HG03039 (cell line): Measurements from ENCODE around the gene PRKCA.
"Not testable (repeated sequence)": the region's sequence is repeated elsewhere in the genome, so short reads cannot be mapped to it uniquely, and the experiment has no call there.

Source experiments
- ATAC-seq: cut with Tn5 transposase; IDR thresholded peaks from one replicate; pipeline ENCODE4 v1.9.1; 2021; ENCODE audit warnings: mild to moderate bottlenecking, moderate library complexity; ENCODE audit not compliant: unreplicated experiment

Gene PRKCA

DNA sequence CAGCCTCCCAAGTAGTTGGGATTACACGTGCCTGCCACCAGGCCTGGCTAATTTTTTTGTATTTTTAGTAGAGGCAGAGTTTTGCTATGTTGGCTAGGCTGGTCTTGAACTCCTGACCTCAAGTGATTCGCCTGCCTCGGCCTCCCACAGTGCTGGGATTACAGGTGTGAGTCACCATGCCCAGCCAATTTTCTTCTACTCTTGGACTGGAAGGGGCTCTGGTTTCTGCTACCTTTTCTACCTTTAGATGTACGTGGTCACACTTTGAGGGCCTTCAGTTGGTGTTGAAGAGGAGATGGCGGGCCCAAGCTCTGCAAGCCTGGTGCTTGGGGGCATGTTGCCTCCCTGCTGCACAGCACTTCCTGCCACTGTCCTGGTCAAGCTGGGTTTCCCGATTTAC, 173.6 kb downstream of the PRKCA start:
- no peak for ATAC-seq

DNA sequence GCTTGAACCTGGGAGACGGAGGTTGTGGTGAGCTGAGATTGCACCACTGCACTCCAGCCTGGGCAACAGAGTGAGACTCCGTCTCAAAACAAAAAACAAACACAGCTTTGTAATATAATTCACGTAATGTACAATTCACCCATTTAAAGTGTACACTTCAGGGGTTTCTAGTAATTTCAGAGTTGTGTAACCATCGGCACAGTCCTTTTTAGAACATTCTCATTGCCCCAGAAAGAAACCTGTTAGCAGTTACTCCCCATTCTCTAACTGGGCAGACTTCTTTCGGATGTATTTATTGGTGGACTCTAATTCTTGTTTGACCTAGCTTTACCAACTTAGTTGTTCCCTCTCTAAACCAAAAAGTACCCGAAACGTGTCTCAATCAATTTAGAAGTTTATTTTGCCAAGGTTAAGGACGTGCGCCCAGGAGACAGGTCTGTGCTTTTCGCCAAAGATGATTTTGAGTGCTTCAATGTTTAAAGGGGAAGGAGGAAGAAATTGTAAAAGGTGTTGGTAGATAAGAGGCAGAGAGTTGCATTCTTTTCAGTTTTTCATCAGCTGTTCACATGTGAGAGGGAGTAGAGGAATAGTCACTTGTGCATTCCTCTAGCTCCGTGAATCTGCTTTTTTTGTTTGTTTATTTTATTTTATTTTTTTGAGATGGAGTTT, 175.3 kb downstream of the PRKCA start:
- ATAC-seq: no peak

DNA sequence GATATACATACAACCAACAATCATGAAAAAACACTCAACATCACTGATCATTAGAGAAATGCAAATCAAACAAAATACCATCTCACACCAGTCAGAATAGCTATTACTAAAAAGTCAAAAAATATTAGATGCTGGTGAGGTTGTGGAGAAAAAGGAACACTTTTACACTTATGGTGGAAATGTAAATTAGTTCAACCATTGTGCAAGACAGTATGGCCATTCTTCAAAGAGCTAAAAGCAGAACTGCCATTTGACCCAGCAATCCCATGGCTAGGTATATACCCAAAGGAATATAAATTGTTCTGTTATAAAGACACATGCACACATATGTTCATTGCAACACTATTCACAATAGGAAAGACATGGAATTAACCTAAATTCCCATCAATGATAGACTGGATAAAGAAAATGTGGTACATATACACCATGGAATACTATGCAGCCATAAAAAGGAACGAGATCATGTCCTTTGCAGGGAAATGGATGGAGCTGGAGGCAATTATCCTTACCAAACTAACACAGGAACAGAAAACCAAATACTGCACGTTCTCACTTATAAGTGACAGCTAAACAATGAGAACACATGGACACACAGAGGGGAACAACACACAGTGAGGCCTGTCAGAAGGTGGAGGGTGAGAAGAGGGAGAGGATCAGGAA, 176.9 kb downstream of the PRKCA start:
- ATAC-seq: not testable (repeated sequence)

DNA sequence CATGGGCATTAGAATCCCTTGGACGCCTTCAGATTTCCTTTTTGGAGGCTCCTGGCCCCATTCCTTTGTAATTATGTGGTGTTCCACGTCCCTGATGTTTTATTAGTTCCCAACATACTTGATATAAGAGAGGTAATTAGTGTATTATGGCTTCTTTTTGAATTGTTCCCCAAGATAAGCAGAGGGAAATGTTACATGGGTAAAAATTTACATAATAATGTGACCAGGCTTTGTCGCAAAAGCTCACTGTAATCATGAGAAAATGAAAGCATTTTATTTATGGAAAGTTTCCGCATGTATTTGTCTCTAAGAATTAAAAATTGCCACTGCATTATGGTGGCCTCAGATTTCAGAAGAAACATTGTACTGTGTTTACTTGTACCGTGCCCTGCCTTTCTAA, 177.8 kb downstream of the PRKCA start:
- ATAC-seq: no peak

DNA sequence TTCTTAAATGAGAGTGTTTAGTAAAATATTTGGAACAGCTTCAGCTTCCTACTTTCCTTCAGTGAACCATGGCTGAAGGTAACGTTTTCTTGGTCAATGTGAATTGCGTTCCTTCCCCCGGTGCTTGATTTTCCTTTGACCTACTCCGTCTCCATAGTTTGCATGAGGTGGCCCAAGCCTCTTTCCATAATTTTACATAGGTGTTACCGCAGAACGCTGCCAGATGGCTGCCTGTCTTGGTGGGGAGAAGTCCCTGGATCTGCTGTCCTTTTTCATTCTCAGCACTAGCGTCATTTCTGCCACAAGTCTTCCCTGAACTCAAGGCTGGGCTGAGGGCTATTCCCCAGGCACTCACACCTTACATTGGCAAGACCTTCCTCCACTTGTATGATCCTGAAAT, 178.4 kb downstream of the PRKCA start:
- no peak for ATAC-seq

DNA sequence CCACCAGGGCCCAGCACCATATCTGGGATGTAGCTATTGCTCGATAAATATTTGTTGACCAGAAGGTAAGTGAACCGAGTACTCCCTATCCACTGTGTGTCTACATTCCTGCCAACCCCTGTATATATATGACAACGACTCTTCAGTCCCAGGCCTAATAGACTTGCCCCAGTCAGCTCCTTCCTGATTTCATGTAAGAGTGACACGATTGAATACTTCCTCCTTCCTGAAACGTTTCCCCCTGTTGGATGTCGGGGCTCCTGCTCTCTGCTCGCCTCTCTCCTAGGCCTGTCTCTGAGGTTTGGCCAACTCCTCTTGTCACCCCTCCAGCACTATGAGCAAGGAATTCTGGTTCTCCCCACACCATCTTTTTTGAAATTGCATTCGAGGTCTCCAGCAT, 178.9 kb downstream of the PRKCA start:
- ATAC-seq: no peak

DNA sequence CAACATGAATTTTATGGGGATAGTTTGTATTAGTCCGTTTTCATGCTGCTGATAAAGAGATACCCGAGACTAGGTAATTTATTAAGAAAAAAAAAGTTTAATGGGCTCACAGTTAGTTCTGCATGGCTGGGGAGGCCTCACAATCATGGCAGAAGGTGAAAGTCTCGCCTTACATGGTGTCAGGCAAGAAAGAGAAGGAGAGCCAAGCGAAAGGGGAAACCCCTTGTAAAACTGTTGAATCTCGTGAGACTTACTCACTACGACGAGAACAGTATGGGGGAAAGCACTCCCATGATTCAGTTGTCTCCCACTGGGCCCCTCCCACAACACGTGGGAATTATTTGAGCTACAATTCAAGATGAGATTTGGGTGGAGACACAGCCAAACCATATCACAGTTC, 181.5 kb downstream of the PRKCA start:
- ATAC-seq: no peak

DNA sequence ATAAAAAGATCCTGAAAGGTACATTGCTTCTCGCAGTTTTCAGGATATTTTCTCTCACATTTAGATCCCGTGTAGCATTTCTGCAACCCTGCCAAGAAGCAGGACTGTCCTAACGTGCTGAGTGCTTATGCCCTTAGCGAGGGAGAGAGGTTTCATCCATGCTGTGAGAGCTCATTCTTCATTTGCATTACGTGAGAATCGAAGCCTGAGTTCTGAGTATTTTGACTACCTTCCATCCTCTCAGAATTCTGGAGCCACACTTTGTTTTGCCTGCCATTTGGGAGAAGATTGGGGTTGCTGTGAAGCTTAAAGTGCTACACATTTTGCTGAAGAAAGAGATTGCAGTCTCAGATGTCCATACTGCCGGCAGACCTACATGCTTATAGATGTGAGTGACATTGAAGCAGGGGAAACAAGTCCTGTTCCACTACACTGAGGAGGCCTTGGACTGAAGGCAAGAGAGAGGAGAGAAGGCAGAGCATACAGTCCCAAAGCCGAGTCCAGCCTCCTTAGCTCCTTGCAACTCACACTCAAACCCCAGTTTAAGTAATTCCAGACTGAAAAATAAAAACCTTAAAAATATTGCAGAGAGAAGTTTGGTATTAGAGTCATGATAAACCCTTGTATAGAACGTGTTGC, 183.0 kb downstream of the PRKCA start:
- no peak for ATAC-seq

DNA sequence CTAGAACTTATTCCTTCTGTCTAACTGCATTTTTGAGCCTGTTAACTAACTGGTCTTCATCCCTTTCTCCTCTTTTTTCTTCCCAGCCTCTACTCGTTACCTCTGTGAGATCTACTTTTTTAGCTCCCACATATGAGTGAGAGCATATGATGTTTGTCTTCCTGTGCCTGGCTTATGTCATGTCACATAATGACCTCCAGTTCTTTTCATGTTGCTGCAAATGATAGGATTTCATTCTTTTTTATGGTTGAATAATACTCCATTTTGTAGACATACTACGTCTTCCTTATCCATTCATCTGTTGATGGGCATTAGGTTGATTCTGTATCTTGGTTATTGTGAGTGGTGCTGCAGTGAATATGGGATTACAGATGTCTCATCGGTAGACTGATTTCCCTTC, 184.7 kb downstream of the PRKCA start:
- ATAC-seq: no peak

DNA sequence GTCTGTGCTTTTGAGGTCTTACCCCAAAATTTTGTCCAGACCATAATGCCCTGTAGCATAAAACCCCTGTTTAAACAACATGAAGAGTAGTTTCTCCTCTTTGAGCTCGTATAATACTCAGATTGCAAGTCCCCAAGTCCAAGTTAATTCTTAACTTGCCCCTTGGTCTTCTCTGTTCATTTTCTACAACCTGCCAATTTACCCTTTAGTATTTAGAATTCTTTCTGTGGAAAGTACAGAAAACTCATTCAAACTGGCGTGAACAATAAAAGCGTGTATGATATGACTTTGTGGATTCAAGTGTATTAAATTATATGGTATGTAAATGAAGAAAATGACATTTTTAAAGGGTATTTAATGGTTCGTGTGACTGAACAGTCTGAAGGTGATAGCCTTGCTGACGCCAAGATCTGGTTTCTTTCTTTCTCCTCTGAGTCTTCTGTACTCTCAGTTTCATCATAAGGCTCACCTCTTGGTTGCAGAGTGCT, 185.6 kb downstream of the PRKCA start:
- no peak for ATAC-seq

DNA sequence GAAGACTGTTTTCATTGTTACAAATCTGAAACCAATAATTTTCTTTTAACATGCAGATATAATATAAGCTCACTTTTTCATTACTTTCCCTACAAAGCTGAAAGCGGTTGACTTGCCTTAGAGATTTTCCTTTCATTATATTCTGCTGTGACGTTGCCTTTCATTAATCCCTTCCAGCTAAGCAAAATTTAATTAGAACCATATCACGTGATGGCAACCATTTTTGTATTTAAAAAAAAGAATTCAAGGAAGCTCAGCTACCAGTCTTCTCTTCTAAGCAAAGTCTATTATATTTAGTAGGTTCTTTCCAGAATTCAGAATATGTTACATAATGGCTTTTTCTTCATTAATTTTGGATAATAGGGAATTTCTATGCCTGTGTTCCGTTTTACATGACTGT, 186.5 kb downstream of the PRKCA start:
- no peak for ATAC-seq

DNA sequence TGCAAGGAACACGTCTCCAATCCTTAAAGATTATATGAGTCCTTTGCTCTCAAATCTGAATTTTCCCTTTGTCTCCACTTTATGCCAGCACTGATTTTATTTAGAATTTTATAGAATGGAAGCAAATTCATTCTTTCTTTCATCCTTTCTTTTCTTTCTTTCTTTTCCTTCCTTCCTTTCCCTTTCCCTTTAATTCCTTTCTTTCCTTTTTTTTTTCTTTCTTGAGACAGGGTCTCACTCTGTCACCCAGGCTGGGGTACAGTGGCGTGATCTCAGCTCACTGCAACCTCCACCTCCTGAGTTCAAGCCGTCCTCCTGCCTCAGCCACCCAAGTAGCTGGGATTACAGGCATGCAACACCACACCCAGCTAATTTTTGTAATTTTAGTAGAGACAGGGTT, 187.2 kb downstream of the PRKCA start:
- ATAC-seq: not testable (repeated sequence)

DNA sequence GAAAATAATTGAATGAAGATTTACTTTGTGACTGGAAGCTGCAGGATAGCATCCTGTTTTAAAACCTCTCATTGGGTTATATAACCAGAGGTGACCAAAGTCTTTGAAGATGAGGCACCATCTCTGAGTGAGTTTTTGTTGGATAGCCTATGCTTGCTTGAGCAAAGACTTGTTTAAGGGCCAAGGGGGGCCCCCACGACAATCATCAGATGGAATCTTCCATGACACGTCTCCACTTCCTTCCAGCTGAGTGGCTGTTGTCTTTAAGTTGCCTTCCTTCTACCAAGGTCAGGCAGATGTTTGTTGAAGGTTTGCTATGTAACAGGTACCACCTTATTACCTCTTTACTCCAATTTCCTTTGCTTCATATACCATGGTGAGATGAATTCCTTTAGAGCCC, 188.8 kb downstream of the PRKCA start:
- ATAC-seq: no peak

DNA sequence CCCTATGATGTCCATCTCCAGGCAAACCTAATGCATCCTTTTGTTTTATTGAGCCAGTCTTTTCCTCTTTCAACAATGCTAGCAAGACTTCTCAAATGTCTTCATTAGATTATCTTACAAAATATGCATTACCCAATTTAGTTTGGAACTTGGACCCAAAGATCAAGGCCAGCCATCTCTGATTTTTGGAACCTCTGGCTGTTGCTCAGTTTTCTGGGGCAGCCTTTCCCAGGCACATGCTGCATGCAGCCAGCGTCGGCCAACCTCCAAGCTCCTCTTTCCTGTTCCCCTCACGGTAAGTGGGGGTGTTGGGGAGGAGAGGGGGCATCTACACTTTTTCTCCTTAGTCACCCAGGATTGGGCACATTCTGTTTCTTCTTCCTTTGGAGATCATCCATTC, 189.3 kb downstream of the PRKCA start:
- ATAC-seq: no peak

DNA sequence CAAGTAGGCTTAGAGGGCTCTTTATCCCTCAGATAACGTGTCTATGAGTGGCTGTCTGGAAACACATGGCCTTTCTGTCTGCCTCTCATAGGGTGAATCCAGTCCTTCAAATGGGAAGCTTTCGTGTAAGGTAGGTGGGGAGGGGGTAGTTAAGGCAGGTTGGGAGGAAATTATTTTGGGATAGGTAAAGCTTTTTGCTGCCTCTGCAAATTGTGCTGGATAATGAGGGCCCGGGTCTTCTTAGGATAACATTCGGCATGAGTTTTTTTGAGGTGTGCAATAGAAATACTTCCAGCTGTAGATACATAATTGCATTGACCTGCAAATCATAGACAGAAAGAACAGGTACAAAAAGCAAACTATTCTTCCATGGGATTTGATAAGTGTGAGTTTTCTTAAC, 189.7 kb downstream of the PRKCA start:
- ATAC-seq: no peak

DNA sequence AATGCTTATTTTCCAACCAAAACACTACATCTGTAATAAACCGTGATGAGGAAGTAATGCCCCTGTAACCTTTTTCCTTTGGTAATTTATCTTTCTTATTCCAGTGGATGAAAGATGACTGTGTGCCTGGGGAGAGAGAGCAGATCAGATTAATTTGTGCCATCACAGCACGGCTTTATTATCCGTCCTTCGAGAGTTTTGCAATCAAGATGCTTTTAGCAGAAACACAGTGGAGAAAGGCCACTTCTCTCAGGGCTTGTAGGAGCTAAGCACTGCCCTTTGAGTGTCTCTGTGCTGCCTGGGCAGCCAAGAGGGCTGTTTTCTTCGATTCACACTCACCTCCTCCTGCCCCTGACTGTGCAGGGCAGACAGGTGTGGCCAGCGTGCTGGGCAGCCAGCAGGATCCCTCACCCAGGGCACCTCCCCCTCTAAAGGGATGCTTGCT, 190.2 kb downstream of the PRKCA start:
- ATAC-seq: no peak

DNA sequence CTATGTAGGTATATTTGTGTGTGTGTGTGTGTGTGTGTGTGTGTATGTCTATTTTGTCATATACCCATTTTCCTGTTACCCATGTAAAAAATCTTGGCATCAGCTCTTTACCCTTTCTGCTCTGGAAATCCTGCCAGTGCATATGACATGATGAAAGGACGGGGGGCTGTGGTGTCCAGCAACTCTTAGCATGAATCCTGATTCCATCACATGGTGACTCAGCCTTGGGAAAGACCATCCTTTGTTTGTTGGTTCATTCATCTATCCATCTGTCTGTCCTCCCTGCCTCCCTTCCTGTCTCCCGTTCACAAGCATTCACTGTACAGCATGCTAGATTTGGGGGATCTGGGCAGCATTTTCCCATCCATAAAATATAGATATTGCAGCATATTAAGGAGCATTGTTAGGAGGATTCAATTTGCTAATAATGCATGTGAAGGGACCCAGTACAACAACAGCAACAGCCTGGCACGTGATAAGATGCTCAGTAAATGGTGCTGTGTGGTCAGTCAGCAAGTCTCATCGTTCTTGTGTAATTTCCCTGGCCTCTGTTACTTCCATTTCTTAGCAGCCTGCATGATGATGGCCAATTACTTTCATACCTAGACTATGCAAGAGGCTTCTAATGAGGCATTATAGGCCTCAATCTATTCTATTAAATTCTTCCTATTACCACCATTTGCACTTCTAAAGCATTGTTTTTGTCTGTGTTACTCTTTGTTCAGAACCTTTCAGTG, 191.0 kb downstream of the PRKCA start:
- no peak for ATAC-seq

DNA sequence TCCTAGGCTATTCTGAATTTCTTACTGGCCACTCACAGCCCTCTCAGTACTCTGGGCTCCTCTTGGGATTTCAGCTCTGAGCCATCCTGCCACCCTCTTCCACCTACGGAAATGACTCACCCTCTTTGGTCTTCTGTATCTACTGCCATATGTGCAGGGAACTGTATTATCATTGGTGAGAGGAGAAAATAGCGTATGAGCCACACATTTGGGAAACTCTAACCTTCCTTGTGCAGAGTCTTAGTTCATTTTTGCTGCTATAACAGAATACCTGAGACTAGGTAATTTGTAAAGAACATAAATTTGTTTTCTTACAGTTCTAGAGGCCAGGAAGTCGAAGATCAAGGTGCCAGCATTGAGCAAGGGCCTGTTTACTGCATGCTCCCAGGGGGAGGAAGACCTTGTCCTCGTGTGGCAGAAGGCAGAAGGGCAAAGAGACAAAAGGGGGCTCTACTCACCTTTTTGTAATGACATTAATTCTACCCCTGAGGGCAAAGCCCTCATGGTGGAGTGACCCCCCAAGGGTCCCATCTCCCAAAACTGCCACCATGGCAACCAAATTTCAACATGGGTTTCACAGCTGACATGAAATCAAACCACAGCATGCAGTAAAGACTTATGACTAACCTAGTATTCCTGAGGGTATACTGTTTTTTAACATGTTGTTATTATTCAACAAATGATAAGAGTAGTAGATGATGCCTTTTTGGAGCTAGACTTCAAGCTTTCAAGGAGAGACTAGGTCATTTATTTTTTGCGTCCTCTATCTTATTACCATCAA, 191.8 kb downstream of the PRKCA start:
- no peak for ATAC-seq

DNA sequence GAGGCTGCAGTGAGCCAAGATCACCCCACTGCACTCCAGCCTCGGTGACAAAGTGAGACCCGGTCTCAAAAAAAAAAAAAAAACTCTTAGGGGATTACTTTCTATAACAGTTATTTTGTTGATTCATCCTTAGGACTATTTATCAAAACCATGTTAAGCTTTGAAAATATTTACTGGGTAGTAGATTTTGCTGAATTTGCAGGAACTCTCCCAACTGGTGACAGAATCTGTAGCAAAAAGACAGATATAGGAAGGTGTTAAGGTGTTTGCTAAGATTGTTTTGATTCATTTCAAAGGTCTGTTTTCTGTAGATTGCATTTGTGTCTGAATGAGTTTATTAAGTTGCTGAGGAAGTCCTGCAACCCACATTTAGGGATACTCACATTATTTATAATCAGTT, 192.6 kb downstream of the PRKCA start:
- ATAC-seq: no peak

DNA sequence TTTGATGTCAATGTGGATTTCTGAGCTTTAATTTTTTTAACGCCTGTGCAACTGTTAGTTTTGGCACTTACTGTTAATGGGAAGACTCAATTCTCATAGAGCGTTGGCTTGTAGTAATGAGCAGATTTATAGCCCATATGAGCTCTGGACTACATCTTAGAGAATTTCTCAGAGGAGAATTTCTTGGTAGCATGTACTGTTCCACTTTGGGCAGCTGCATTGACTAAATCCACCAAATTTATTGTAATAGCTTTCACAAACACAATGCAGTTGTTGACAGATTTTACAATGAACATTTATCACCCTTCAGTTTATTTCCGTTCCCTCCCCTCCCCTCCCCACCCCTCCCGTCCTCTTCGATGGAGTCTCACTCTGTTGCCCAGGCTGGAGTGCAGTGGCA, 193.9 kb downstream of the PRKCA start:
- ATAC-seq: no peak

DNA sequence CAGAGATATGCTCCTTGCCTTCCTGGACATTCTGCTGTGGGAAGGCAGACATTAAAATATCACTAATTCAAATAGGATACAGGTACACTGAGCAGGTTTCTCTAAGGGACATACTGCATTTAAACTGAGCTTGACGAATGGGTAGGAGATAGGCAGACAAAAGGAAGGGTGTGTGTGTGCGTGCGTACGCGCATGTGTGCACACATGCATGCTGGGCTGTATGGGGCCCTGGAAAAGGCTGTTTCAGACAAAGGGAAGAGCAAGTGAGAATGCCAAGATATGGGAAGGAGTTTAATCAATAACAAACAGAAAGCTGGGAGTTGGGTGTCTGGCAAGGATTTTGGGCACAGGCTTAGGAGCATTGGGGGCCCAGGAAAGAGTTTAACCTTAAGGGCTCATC, 196.2 kb downstream of the PRKCA start:
- ATAC-seq: no peak
